ENCODE results near the gene RPS6KL1. TPM values are rescaled to one million over a fixed set of nuclear protein-coding genes. Genes with fewer than 3 reads are reported as not detected.

Gene RPS6KL1
- total RNA-seq, 2 donors from 2014 or later: 8.0 to 16.2 TPM

- Histone ChIP-seq H3K9me3 (no peaks in the 10 kb centered on the region), H3K4me1 (no peaks in the 10 kb centered on the region), H3K27ac (no peak overlapping the region), H3K27me3 (no peaks in the 10 kb centered on the region), H3K4me3 (no peak overlapping the region), H3K36me3 (replicated peaks in 1 of 2; ENCODE audit: insufficient read depth in 1 of 2, low read depth in 2 of 2) (no peaks in the 10 kb centered on the region)
- no peak for DNase-seq
- intact Hi-C loops (cut with DNase I): no loop called here
- WGBS, 2 donors: 36 to 56% methylated on average over 8 to 9 of the region's 9 CpGs
- TF ChIP-seq CTCF (IDR thresholded peaks at IDR 0.05) (no peak), POLR2A (IDR thresholded peaks at IDR 0.05) (no peak)
- ATAC-seq: peak; percentile 30
Observed at GRCh38 chr14:74963705-74964271, 40.7 kb upstream of the RPS6KL1 start.

- no peaks in the 10 kb centered on the region for H3K27me3 ChIP-seq
- H3K4me1 ChIP-seq: no peaks in the 10 kb centered on the region
- H3K9me3 ChIP-seq: no peaks in the 10 kb centered on the region
- WGBS, 2 donors: 54 to 58% methylated on average over 6 to 12 of the region's 12 CpGs
- intact Hi-C loops (cut with DNase I): no loop called here
- H3K36me3 ChIP-seq (replicated peaks in 1 of 2; ENCODE audit: insufficient read depth in 1 of 2, low read depth in 2 of 2): no peaks in the 10 kb centered on the region
- H3K27ac ChIP-seq: no peak overlapping the region
- no peak for ATAC-seq
- H3K4me3 ChIP-seq: no peak overlapping the region
- no peak for DNase-seq
- TF ChIP-seq CTCF (IDR thresholded peaks at IDR 0.05) (no peak), POLR2A (IDR thresholded peaks at IDR 0.05) (no peak)
Observed at GRCh38 chr14:74963178-74963704, 40.2 kb upstream of the RPS6KL1 start.

DNA sequence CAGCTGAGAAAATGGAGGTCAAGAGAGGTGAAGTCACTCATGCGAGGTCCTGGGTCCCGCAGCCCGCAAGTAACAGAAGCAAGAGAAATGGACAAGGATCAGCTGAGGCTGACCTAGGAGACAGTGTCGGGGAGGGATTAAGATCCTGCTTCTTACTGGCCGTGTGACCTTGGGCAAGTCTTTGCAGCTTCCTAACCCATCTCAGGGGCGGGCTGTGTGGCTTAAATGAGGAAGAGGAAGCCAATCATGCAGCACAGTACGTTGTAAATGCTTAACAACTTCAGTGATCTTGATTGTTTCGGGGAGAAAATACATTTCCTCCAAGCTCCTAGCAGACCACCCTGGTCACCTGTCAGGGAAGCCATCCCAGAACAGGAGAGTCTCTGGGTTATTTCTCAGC is 39.4 kb upstream of the RPS6KL1 start:
- 65 to 66% methylated on average over 8 of the region's 8 CpGs for WGBS, 2 donors
- no peak overlapping the region for H3K27ac ChIP-seq
- no peaks in the 10 kb centered on the region for H3K9me3 ChIP-seq
- DNase-seq (no peak), ATAC-seq (no peak)
- H3K4me1 ChIP-seq: no peaks in the 10 kb centered on the region
- no peaks in the 10 kb centered on the region for H3K36me3 ChIP-seq (replicated peaks in 1 of 2; ENCODE audit: insufficient read depth in 1 of 2, low read depth in 2 of 2)
- intact Hi-C loops (cut with DNase I): no loop called here
- TF ChIP-seq POLR2A (IDR thresholded peaks at IDR 0.05) (no peak), CTCF (IDR thresholded peaks at IDR 0.05) (no peak)
- H3K4me3 ChIP-seq: no peak overlapping the region
- H3K27me3 ChIP-seq: no peaks in the 10 kb centered on the region

DNA sequence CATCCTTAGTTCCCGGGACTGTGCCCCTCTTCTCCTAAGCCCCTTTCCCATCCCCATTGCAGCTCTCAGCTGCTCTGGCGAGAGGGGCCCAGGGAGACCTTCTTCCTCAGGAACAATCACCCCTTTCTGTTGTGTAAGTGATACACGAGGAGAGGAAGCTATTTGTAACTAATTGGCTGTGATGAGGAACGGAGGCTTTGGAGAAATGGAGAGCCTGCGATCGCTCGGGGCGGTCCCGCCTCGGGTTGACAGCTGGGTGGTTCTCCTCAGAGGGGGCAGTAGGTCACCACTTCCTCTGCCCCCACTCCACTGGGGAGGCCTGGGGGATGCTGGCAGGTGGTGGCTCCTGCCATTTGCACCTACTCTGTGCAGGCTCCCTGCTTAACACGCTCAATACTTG is 39.0 kb upstream of the RPS6KL1 start:
- Histone ChIP-seq H3K36me3 (replicated peaks in 1 of 2; ENCODE audit: insufficient read depth in 1 of 2, low read depth in 2 of 2) (no peaks in the 10 kb centered on the region), H3K4me1 (no peaks in the 10 kb centered on the region), H3K4me3 (no peak overlapping the region), H3K27me3 (no peaks in the 10 kb centered on the region), H3K27ac (no peak overlapping the region), H3K9me3 (no peaks in the 10 kb centered on the region)
- no peak for DNase-seq
- ATAC-seq: no peak
- WGBS, 2 donors: 57 to 76% methylated on average over 11 of the region's 11 CpGs
- intact Hi-C loops (cut with DNase I): no loop called here
- TF ChIP-seq CTCF (IDR thresholded peaks at IDR 0.05) (no peak), POLR2A (IDR thresholded peaks at IDR 0.05) (no peak)
